GM18907 (cell line): Measurements from ENCODE around the gene SMIM10L2A.
"Not testable (repeated sequence)": the region's sequence is repeated elsewhere in the genome, so short reads cannot be mapped to it uniquely, and the experiment has no call there.

Experiments
- ATAC-seq: cut with Tn5 transposase; IDR thresholded peaks from one replicate; pipeline ENCODE4 v1.9.1; 2021; ENCODE audit warnings: mild to moderate bottlenecking, moderate library complexity; ENCODE audit not compliant: unreplicated experiment

The SMIM10L2A gene

GRCh38 chrX:135421932-135422809, at the start of gene SMIM10L2A:
SMIM10L2A (plus strand) TSS chrX:135421944; CDS start chrX:135422132, 188 bp downstream.
- ATAC-seq: peak; percentile 50

- no peak for ATAC-seq
Measured at GRCh38 chrX:135373357-135373756, 48.4 kb upstream of the SMIM10L2A start.

GRCh38 chrX:135382260-135382659, 39.5 kb upstream of the SMIM10L2A start:
- no peak for ATAC-seq

GRCh38 chrX:135383249-135383648, 38.5 kb upstream of the SMIM10L2A start:
- no peak for ATAC-seq

GRCh38 chrX:135384161-135384836, 37.4 kb upstream of the SMIM10L2A start:
- peak; percentile 64 for ATAC-seq

- ATAC-seq: no peak
Measured at GRCh38 chrX:135388841-135389240, 32.9 kb upstream of the SMIM10L2A start.

- no peak for ATAC-seq
Measured at GRCh38 chrX:135389243-135389642, 32.5 kb upstream of the SMIM10L2A start.

- ATAC-seq: no peak
Measured at GRCh38 chrX:135389717-135390116, 32.0 kb upstream of the SMIM10L2A start.

- ATAC-seq: no peak
Measured at GRCh38 chrX:135391734-135392133, 30.0 kb upstream of the SMIM10L2A start.

- ATAC-seq: no peak
Measured at GRCh38 chrX:135393051-135393450, 28.7 kb upstream of the SMIM10L2A start.

GRCh38 chrX:135395064-135395463, 26.7 kb upstream of the SMIM10L2A start:
- no peak for ATAC-seq

- ATAC-seq: no peak
Measured at GRCh38 chrX:135396109-135396508, 25.6 kb upstream of the SMIM10L2A start.

- no peak for ATAC-seq
Measured at GRCh38 chrX:135396566-135396965, 25.2 kb upstream of the SMIM10L2A start.

- ATAC-seq: no peak
Measured at GRCh38 chrX:135397652-135398051, 24.1 kb upstream of the SMIM10L2A start.

- no peak for ATAC-seq
Measured at GRCh38 chrX:135403374-135403773, 18.4 kb upstream of the SMIM10L2A start.

- ATAC-seq: not testable (repeated sequence)
Measured at GRCh38 chrX:135406428-135406827, 15.3 kb upstream of the SMIM10L2A start.

GRCh38 chrX:135408794-135409193, 12.9 kb upstream of the SMIM10L2A start:
- no peak for ATAC-seq

- no peak for ATAC-seq
Measured at GRCh38 chrX:135410861-135411627, 10.7 kb upstream of the SMIM10L2A start.

- no peak for ATAC-seq
Measured at GRCh38 chrX:135411893-135412292, 9.9 kb upstream of the SMIM10L2A start.

GRCh38 chrX:135416546-135416945, 5.2 kb upstream of the SMIM10L2A start:
- no peak for ATAC-seq

- no peak for ATAC-seq
Measured at GRCh38 chrX:135420831-135421230, 913 bp upstream of the SMIM10L2A start.
